CD4-positive, alpha-beta T cell treated with Interleukin-2 at 100 ng/mL for 4 hours (primary cell): ENCODE data around the gene OTUD4.
"Not testable (repeated sequence)": the region's sequence is repeated elsewhere in the genome, so short reads cannot be mapped to it uniquely, and the experiment has no call there.

Experiments
- DNase-seq: peaks from one replicate; pipeline ENCODE4 v3.0.0-alpha.2; 2020; ENCODE audit warnings: low spot score

The OTUD4 gene

GRCh38 chr4:145178740-145179280 lies 1.6 kb downstream of the OTUD4 start:
- DNase-seq = peak; percentile 28

- peak; percentile 28 for DNase-seq
Observed at GRCh38 chr4:145177906-145178538, 2.4 kb downstream of the OTUD4 start.

DNA sequence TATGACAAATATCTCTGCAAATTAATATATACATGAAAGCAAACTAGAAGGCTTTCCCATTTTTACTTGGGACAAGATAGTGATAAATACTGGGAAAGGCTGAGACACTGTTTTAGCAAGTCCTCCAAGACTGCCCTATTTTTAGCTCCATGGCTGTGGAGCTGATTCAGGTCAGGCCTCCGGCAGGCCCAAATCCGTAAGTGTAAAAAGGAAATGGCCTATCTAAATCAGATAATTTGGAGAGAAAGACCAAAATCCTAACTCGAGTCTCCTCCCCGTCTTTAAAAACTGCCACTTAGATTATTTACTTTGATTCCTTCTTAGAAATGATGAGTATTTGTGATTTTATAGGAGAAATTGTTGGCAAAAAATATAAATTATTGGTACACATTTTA lies 2.9 kb downstream of the OTUD4 start:
- no peak for DNase-seq

- peak; percentile 49 for DNase-seq
Observed at GRCh38 chr4:145176641-145177432, 3.6 kb downstream of the OTUD4 start.

DNA sequence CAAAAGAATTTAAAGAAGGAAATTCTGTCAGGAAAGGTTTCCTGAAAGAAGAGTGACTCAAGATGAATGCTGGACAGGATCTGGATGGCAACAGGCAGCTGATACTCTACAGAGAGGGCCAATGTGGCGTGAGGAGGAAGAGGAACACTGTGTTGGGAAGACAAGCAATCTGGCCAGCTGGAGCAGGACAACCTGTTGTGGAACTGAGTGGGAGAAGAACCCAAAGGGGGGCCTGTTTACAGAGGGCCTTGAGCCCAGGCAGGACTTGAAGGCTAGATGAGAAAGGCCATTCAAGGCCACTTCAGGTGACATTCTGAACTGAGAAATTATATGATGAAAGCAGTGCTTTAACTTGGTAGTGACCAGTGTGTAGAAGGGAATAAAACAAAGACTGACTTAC lies 8.5 kb downstream of the OTUD4 start:
- DNase-seq = no peak

DNA sequence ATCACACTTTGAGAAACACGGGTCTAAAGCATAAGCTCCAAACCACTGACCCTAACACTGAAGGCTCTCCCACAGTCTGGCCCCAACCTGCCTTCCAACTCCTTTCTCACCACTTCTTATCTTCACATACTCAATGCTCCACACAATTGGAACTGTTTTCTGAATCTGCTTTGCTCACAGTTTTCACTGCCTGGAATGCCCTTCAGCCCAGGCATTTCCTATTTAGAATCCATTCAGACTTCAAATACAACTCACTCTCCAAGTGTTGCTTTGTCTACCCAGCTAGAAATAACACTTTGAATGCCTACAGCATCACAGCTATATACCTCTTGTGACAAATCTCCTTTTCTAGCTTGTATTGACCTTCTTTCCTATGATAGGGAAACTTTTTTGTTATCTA lies 10.2 kb downstream of the OTUD4 start:
- no peak for DNase-seq

GRCh38 chr4:145168581-145169187 lies 11.7 kb downstream of the OTUD4 start:
- no peak for DNase-seq

DNA sequence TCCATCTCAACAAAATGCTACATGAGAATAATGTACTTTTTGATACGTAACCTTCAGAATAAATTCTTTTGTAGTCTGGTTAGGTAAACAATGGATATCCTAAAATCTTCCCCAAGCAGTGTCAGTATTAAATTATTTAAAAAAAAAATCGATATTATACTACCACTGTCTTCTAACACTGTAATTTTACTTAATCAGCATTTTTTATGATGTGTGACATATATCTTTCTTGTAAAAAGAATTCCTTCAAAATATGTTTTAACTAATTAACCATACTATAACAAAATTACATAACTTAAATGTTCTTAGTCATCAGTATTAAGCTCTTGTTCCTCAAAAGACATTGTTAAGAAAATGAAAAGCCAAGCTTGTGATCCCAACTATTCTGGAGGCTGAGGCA lies 12.5 kb downstream of the OTUD4 start:
- no peak for DNase-seq

DNA sequence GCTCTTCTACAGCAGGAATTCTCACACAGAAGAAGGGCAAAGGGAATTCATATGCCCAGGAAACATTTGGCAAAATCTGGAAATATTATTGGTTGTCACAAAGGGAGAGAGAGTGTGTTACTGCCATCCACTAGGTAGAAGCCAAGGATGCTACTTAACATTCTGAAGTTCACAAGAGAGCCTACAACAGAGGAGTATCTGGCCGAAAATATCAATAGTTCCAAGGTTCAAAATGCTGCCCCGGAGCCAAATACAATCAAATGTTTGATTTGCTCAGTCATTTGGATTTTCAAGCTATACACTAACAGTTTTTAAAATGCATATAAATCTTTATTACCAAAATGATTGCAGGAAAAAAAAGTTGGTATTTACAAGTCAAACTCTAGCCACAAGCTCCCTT lies 18.8 kb downstream of the OTUD4 start:
- DNase-seq = no peak

DNA sequence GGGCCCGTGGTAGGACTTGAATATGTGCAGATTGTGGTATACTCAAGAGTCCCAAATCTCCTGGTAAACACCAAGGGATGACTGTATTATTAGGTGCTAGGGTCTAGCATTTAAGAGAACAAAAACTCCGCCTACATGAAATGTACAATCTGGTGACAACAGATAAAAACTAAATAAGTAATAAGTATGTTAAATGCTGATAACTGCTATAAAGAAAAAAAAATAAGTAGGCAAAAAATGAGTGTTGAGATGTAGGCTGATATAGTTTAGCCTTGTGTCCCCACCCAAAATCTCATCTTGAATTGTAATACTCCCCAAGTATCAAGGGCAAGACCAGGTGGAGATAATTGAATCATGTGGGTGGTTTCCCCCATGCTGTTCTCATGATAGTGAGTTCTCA lies 23.4 kb downstream of the OTUD4 start:
- no peak for DNase-seq

DNA sequence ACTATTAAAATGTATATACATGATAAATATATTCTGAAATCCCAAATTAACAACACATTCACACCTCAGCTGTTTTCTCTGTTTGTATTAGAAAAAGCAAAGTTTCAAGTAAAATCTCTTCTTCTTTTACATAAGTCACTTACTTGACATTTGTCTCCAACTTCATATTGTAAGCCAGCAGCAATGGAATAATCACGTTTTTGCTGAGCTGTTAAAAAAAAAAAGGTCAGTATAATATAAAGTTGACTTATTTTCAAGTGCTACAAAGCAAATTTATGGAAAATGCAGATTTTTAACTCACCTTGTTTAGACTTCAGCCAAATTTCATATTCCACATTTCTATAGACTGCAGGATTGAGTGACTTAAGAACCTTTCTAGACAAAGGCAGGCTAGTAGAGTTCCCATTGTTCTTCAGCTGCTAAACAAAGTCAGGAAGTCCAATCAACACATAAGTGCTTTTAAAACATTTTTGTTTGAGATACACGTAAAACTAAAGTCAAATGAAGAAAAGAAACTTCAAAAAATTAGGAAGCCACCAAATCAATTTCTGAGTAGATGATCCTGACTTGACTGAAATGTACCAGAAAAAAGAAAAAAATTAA lies 25.0 kb downstream of the OTUD4 start:
- DNase-seq = no peak

DNA sequence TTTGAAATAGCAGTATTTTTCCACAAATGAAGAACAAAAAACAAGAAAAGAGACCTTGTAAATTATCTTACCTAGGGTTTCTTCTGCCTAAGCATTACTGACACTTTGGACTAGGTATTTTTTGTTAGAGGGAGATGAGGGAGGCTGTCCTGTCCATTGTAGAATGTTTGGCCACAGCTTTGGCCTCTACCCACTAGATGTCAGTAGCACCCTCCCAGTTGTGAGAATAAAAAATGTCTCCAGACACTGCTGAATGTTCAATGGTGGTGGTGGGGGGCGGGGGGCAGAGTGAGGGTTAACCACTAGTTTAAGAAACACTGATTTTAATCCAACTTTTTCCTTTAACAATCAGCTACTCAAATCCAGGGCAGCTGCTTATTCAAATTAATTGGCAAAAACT lies 25.8 kb downstream of the OTUD4 start:
- peak; percentile 29 for DNase-seq

DNA sequence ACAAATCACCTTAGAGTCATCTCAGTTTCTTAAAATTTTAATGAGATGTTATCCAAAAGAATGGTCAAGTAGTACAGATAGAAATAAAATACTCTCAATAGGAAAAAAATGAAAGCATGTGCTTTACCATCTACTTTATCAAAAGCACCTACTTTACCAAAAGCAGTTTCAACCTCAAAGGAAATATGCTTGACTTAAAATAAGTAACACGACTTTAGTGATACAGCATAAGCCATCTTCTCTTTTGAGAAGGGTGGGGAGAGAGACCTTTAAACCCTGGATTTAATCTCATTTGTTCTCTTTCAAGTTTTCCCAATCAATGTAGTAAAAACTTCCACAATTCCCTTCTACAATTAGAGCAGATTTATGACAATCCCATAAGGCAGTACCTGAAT lies 26.5 kb downstream of the OTUD4 start:
- DNase-seq = no peak

DNA sequence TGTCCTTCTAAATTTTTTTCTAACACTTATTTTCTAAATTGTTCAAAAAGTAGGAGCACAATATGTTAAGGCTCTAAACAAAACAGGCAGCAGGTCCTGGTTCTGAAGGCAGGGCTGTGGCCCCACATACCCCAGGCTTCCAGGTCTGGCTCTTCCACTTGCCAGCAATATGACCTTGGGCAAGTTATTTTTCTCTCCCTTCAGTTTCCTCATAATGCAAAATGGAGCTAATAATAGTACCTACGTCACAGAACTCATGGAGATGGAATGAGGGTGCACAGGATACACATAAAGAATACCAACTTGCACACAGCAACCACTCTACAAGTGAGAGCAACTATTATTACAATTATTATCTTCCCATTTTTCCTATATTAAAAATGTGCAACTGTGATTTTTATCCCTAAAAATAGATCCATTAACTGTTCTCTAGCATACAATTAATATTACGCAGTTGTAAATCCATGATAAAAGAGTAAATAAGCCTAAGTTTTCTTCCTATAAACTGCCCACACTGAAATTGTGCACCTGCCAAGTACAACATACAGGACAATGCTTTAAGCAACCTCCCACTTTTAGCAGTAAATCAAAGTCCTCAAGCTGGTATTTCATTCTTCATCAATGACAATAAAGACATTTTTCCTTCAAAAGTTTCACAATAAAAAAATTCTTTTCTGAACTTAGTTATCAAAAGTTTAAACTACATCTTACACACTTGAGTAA lies 27.0 kb downstream of the OTUD4 start:
- no peak for DNase-seq

DNA sequence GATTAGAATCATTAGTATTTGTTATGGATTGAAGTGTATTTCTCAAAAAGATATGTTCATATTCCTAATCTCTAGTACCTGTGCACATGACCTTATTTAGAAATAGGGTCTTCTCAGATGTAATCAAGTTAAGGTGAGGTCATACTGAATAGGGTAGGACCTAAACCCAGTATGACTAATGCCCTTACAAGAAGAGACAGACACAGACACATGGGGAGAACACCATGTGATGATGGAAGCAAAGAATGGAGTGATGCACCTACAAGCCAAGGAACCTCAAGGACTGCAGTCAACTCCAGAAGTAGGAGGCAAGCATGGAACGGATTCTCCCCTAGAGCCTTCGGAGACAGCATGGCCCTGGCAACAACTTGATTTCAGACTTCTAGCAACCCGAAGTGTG lies 31.4 kb downstream of the OTUD4 start:
- DNase-seq = no peak

DNA sequence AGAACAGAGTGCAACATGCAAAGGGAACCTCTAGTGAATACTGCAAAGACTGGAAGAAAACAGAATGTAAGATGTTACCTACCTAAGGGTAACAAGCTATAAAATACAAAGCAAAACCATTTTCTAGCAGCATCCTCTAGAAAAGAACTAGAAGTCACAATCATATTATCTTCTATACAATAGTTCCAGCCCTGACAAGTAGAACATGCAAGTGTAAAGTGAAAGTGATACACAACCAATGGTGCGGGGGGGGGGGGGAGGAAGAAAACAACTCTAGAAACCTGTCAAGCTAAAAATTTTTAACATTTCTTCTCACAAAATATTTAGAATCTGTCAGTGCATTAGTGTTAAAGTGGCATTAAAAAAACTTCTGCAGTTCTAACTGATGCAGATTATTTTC lies 44.2 kb downstream of the OTUD4 start:
- DNase-seq = not testable (repeated sequence)

DNA sequence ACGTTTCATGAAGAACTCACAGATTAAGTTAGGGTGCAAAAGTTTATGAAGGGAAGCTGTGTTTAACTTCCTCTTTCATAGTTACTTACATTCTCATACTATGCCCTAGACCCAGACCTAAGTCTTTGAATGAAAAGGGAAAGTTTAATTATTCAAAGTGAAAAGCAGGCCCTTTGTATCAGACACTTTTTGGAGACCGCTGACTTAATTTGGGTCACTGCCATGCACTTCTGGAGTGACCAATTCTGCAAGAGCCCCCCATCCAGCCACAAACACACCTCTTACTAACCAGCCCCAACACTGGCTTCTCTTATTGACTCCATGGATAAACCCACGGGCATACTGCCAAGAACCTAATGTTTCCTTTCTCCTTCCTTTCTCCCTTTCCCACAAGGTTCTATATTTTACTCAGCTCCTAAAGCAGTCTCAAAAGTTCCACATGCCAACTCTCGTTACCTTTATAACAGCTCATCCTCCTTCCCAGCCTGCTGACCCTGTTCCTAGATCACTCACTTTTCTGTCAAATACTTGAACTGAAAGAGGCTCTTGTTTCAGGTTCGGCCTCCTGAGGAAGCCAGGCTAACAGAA lies 47.8 kb downstream of the OTUD4 start:
- no peak for DNase-seq

DNA sequence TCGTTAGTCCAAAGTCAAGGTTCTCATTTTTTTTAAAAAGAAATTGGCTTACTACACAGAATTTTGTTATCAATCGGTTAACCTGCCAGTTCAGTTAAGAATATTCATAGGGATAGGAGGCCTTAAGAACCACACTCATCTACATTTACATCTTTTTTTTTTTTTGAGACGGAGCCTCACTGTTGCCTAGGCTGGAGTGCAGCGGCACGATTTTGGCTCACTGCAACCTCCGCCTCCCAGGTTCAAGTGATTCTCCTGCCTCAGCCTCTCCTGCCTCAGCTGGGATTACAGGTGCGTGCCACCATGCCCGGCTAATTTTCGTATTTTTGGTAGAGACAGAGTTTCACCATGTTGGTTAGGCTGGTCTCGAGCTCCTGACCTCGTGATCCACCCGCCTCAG lies 48.5 kb downstream of the OTUD4 start:
- DNase-seq = no peak

GRCh38 chr4:145130788-145131399 lies 49.5 kb downstream of the OTUD4 start:
- DNase-seq = peak; percentile 14

- no peak for DNase-seq
Observed at GRCh38 chr4:145130130-145130529, 50.3 kb downstream of the OTUD4 start.

DNA sequence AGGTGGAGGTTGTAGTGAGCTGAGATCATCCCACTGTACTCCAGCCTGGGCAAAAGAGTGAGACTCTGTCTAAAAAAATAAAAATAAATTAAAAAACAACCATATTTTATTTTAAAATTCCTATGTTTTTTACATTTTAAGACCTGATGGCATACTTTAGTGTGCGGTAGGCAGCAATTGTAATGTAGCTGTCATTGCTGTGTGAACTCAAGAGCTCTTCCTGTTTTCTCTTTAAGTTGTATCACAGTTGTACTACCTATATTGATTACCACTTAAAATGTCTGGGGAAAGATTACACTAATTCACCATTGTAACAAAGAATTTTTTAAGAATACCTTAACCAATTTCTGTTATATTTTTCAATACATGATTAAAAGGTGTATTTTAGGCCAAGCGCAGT lies 55.0 kb downstream of the OTUD4 start:
- DNase-seq = no peak
